ENCODE measurements around the gene DSCAML1. TPM values are rescaled to one million over a fixed set of nuclear protein-coding genes. Genes with fewer than 3 reads are reported as not detected.
"Not testable (repeated sequence)": the region's sequence is repeated elsewhere in the genome, so short reads cannot be mapped to it uniquely, and the experiment has no call there.

DSCAML1 gene
- total RNA-seq, 1 experiment from 2014 or later: not detected

DNA sequence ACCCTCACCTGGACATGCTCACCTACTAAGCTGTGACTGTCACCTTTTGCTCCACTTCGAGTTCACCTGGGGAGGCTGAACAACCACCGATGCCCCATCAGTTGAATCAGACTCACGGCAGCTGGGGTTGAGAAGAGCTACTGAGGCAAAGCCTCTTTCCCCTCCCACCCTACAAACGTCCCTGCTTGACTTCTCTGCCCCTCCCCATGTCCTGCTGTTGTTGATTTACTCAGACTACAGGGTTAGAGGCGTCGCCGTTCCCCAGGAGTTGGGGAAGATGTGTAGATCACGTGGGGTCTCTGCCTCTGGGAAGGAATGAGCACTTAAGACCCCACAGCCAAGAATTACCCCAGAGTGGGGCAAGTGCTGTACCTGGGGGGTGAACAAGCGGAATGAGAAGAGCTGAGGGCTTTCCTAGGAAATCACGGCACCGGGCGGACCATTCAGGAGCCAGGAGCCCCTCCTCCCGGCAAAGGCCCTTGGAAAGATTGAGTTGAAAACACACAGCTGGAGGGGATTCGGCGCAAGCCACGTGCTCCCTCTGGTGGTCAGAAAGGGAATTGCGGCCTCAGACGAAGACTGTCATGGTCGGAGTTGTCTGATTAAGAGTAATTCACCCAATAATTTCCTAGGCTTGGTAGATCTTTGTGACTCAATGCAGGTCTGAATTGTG is 20.5 kb upstream of the DSCAML1 start:
- DNase-seq (ENCODE audit: low read depth): peak; percentile 80

DNA sequence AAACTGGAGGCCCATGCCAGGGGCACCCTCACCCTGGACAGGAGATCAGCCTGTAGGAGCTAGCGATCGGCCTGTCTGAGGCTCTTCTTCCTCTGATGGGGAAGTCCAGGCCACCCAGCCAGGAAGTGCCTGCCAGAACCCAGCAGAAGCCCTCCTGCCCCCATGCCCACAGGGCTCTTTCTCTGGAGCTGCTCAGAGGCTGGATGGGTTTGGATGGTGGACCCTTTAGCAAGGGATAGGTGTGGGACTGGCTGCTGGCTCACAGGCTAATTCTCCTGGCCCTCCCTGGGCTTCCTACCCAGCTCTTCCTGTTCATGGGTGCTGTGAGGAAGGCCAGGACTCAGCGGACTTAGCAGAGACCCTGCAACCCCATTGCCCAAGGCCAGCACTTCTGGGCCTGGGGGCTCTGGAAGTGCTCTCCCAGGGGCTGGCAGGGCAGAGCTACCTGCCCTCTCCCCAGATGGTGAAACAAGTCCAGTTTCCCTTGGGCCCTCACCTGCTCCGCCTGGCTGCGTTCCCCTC is 19.9 kb upstream of the DSCAML1 start:
- no peak for DNase-seq (ENCODE audit: low read depth)

DNA sequence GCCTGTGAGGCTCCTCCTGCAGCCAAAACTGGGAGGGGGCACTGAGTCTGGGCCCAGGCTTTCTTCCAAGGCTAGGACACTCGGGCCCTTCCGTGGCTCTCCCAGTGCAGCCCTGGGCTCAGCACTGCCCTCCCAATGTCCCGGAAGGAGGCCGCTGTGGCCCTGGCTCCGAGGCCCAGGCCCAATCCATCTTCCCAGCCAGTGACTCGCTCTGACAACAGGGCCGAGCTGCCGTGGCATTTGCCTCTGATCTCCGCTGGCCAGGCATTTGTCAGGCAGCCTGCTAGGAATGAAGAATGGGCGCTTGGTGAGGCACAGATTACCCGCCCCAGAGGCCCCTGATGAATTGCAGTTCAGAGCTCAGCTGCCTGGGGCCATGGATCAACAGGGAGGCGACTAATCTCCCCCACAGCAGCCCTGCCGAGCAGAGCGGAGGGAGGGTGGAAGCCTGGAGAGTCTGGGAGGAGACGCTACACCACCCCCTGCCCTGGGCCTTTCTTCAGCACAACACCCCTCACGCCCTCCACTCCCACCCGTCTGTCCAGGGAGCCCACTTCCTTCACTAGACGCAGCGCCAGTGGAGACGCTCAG is 19.2 kb upstream of the DSCAML1 start:
- peak; percentile 52 for DNase-seq (ENCODE audit: low read depth)

DNA sequence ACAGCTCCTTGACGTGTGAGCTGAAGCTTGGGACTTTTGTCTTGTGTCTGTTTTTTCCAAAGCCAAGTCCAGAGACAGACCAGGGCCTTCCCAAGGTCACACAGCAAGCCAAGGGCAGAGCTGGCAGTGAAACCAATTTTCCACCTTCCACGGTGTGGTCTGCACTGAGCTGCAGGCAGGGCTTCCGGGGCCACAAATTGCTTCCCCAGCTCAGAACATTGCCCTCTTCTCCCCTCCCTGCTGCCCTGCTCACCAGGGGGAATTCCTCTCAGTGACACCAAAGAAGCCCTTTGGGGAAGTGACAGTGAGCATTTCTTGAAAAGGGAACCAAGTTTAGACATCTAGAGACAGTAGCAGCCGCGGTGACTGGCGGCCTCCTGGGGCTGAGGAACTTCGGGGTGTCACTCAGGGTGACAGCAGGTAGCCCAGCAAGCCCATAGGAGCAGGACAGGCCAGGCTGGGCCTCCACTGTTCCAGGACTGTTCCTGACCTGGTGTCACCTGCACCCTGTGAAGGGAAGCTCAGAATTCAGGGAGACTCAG is 18.3 kb upstream of the DSCAML1 start:
- DNase-seq (ENCODE audit: low read depth): no peak

DNA sequence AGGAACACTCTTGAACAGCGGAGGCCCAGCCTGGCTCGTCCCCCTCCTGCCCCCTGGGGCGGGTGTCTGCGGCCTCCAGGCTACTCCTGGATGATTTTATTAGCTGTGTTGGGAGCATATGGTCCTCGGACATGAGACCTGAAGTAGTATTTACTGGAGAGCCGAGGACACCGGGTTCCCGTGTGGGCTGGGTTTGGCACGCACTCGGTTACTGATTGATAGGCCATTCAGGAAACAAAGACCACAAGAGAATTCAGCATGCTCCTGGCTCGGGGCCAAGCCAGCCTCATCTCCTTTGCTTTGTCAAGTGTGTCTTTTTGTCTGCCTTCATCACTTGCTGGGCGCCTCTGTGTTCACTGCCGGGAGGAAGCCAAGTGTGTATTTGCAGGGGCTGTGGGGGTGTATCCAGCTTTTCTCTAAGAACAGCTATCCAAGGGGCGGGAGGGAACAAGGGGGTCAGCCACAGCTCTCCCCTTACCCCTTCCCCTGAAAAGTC is 17.8 kb upstream of the DSCAML1 start:
- no peak for DNase-seq (ENCODE audit: low read depth)

DNA sequence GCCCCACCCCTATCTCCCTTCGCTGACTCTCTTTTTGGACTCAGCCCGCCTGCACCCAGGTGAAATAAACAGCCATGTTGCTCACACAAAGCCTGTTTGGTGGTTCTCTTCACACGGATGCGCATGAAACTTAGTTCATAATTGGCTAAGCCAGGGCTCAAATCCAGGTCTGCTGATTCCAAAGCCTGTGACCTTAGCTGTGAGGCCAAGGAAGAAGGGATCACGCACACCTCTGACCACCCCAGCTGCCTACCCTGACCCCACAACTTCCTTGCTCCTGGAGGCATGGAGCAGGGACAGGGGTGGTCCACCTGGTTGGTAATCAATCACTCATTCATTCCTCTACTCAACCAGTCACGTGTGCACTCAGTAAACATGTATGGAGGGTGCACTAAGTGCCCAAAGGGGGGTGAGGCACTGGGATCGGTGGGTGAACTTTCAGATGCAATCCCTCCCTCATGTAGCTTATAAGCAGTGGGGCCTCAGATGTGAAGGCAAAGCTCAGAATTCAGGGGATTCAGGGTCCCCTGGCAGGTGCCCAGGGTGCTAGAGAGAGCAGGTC is 17.3 kb upstream of the DSCAML1 start:
- DNase-seq (ENCODE audit: low read depth): no peak

DNA sequence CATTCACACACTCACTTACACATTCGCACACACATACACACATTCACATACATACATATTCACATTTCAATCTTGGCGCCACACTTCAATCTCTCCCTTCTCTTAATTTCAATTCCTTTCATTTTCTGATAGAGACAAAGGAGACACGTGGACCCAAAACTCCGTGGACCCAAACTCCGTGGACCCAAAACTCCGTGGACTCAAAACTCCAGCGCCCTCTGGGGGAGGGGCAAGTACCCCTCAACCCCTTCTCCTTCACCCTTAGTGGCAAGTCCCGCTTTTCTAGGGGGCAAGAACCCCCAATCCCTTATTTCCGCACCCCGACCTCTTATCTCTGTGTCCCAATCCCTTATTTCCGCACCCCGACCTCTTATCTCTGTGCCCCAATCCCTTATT is 13.0 kb upstream of the DSCAML1 start:
- not testable (repeated sequence) for DNase-seq (ENCODE audit: low read depth)

DNA sequence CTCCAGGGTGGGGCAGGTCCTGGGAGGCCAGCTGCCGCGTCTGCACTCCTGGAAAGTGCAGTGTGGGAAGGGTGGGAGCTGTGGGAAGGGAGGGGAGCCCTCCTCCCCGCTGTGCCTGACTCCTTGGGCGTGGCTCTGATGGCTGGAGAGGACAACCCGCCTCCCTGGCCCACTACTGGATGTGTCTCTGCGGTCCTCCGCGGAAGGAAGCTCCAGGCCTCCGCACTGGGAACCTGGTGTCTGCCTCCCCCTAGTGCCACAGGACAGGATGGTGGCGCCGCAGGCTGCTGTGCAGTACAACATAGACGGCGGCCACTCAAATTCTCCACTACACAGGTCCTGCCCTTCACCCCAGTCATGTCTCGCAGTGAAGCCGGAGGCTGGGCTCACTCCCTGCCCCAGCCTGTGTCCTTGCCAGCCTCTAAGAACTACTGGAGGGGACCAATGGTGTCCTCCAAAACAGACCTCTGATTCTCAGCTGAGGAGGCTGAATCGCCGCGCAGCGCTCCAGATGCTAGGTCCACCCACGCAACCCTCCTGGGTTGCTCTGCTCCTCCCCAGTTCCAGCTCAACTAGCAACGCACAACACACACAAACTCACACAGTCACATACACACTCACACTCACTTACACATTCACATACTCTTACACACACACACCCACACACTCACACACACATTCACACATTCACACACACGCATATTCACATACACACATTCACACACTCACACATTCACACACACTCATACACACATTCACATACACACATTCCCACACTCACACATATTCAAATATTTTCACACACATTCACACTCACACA is 12.4 kb upstream of the DSCAML1 start:
- peak; percentile 82 for DNase-seq (ENCODE audit: low read depth)

DNA sequence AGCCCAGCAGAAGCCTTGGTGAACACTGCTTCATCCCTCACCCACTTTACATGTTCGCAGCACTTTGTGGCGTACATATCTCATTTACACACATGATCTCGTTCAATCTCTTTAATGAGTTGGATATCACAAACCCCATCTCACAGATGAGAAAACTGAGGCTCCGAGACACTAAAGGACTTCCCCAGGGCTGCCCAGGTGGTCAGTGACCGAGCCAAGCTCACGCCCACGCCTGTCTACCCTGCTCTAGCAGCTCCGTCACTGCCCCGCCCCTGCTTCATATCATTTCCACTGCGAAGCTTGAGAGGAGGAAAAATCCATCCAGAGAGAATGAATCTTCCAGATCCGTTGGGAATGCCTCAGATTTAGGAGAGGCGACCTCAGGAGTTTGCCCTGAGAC is 11.8 kb upstream of the DSCAML1 start:
- DNase-seq (ENCODE audit: low read depth): peak; percentile 35

DNA sequence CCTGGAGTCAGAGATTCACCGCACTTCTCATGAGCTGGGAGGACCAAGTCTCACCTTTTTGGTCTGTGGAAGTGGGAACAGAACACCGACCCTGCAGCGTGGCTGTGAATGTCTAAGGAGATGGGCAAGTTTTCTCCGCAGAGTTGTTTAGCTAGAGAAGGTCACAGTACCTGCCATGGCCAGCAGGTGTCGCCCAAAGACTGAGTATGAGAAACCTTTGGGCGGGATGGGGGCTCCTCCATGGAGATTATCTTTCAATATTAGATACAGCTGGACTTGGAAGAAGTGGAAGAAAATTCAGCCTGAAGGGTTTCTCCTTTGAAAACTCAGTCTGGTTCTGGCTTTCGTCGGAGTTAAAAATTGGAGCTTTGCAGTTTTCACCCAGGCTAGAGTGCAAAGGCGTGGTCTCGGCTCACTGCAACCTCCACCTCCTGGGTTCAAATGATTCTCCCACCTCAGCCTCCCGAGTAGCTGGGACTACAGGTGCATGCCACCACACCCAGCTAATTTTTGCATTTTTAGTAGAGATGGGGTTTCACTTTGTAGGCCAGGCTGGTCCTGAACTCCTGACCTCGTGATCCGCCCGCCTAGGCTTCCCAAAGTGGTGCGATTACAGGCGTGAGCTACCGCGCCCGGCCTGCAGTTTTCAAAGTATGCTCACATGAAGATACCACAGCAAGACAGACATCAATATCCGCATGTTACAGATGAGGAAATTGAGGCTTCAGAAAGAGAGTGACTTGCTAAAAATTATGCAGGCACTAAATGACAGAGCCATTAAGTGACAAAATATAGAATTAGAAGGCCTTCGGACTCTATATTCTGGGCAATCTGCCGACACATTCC is 10.7 kb upstream of the DSCAML1 start:
- peak; percentile 59 for DNase-seq (ENCODE audit: low read depth)

DNA sequence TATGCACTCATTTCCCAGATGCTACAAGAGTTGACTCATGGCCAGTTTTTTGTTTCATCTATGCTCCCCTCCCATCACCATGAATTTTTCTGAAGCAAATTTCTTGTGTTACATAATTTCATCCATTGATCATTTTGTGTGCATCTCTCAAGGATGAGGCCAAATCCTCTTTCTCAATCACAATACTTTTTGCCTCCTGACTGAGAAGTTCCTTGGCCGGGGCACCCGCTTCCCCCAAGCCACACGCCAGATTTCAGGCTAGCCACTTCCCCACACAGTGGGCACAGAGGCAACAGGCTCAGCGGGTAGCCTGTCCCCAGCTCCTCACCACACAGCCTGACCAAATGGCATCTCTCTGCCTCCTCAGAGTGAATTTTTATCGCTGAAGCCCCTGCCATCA is 9.8 kb upstream of the DSCAML1 start:
- no peak for DNase-seq (ENCODE audit: low read depth)

DNA sequence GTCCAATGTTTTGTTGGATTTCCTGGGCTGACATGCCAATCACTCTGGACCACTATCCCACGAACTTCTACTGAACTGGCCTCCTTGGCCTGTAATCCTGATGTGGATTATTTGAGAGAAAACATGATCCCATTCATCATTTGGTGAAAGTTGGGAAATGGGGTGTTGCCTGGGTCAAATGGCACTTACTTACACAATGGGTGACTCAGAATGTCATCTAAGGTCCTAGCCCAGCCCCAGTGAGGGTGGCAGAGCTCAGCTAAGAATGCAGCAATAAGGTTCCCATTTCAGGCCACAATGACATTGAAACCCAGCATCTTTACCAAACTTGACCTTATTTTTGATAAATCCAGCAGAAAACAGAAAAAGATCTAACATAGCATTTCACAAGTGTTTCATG is 8.0 kb upstream of the DSCAML1 start:
- no peak for DNase-seq (ENCODE audit: low read depth)

DNA sequence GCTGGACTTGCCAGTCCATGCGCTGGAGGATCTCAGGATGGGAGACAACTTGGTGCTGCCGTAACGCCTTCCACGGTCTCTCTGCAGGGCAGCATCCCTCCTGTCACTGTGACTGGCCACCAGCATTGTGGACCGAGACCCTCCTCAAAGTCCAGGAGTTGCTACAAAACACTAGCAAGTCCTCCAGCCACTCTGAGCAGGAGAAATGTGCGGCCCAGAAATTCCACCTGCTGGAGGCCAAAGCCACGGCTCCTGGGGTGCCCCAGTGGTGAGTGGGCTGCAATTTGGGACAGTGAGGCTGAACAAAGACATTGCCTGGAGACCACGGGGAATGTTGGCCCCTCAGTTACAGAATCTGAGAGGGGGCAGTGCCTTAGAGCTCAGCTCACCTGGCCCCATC is 6.9 kb upstream of the DSCAML1 start:
- no peak for DNase-seq (ENCODE audit: low read depth)

DNA sequence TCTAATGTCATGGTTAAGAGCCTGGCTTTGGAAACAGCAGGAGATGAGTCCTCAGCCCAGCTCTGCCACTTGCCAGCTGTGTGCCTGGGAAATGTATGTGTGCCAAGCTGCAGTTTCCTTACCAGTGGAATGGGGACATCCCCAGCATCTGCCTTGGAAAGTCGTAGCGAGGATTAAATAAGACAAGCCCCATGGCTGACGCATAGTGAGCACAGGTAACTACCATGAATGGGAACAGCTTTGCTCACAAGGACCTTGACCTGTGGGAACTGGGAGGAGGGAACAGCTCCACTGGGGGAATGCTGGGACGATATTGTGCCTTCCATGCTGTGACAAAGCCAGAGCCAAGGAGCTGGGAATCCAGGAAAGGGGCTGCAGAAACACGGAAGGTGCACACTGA is 2.6 kb upstream of the DSCAML1 start:
- DNase-seq (ENCODE audit: low read depth): no peak

DNA sequence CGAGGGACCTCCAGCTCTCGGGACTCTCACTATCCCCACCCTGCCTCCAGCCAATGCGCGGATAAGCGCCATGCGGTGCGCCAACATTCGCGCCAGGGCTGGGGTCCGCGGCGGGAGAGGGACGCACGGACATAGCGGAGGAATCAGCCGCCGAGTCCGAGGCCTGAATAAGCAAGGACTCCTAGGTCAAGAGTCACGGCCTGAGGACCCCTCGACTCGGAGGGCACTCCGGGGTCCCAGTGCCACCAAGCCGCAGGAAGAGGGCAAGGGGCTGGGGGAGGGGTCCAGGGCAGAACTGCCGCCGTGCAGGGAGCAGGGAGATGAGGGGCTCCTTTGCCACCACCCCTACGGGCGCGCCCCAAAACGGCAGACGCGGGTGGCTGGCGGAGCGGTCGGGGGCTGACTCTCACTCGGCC is 552 bp downstream of the DSCAML1 start:
- DNase-seq (ENCODE audit: low read depth): no peak

DNA sequence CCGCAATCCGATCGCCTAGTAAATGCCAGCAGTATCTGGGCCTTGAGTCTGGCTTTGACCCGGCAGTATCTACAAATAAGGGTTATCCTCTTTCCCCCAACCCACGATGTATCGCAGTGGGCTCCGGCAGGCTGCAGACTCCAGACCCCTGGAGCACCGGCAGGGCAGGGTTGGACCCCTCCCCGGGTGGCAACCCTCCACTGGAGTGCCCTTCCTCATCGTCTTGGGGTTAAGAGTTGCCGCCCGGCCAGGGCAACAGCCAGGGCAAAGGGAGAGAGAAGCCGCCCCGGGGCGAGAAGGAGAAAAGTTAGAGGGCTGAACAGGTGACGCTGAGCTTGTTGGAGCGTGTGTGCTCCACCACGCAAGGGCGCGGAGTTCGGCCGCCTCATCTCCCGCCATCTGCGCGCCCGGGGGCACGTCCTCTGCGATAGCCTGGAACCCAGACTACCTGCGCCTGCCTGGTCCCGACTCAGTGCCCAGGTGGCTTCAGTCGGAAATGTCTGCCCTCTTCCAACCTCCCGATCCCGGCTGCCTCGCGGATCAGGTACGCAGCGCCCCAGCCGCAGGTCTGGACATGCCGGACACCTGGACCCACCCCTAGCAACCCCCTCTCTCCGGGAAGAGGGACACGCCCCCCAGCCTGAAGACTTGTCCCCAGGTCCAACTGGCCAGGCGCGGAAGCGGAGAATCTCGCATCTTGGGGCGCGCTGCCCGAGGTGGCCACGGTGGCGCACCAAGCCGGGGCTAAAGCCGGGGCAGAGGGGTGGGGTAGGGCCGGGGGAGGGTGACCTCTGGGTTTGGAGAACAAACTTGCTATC is 1.2 kb downstream of the DSCAML1 start:
- no peak for DNase-seq (ENCODE audit: low read depth)

DNA sequence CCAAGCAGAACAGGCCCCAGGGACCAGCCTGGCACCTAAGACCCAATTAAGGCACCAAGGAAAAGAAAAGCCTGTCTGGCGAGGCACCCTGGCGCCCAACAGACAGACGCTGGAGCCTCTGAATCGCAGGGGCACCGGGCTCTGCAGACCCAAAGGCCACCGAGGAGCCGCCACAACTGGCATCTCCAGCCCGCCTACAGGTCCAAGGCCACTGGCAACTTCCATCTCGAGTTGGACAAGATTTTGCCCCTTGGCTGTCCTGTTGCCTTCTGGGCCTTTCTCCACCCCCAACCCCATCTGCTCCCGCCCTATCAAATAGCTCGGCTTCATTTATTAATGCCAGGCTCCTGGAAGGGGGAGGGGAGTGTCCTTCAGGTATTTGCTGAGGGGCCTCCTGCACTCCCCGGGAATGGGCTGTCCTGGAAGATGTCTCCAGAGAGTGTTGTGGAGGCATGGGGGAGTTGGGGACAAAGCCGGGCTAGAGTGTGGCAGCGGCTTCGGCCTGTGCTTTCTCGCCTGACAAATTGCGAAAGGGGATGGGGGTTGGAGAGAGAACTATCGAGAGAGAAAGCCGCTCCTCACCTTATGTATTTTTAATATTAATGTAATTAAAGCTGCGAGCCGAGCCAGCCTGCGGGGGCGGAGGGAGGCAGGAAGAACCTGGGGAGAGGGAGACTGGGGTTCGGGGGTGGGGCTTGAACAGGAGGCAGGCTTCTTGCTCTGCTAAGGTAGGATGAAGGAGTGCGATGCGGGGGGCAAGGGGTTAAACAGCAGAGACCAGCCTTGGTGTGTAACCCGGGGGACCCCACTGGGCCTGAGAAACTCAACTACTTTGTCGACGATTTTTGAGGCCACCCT is 2.0 kb downstream of the DSCAML1 start:
- DNase-seq (ENCODE audit: low read depth): no peak

DNA sequence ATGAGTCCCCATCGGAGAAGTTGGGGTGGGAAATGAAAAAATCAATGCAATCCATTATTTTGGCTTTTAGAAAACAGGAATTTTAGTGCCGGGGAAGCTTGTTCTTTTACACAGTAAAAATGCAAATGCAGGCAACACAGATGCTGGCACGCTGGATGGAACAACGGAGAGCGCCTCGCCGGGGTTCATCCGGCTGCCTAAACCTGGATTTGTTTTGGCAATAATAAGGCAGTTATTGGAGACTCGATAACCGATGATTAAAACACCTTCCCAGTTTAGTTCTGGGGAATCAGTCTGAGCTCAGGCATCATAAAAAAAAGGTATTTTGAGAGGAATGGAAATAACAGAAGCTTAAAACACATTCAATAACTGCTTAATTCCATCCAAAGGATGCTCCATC is 2.9 kb downstream of the DSCAML1 start:
- DNase-seq (ENCODE audit: low read depth): no peak

DNA sequence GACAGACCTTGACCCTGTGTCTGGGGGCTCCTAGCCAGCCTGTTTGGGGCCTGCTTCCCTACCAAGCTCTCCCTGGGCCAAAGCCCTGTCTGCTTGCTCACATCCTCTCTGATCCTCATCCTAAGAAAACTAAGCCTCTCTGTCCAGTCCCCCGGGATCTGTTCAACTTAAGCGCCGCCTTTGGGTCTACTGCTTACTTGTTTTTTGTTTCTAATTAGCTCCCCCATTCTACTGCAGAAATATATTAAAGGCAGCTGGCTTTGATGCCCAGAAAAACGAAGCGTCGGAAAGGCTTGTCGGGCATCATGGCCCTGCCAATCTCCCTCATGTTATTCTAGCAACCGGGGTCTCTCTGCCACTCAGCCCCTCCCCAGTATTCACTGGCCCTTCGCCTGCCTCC is 3.4 kb downstream of the DSCAML1 start:
- no peak for DNase-seq (ENCODE audit: low read depth)
